HG03025 (cell line): ENCODE data around the gene BRD1.

Experiments used
- ATAC-seq: cut with Tn5 transposase; IDR thresholded peaks from one replicate; pipeline ENCODE4 v1.9.1; 2021; ENCODE audit warnings: mild to moderate bottlenecking, moderate library complexity; ENCODE audit not compliant: unreplicated experiment, low FRiP score

The BRD1 gene

DNA sequence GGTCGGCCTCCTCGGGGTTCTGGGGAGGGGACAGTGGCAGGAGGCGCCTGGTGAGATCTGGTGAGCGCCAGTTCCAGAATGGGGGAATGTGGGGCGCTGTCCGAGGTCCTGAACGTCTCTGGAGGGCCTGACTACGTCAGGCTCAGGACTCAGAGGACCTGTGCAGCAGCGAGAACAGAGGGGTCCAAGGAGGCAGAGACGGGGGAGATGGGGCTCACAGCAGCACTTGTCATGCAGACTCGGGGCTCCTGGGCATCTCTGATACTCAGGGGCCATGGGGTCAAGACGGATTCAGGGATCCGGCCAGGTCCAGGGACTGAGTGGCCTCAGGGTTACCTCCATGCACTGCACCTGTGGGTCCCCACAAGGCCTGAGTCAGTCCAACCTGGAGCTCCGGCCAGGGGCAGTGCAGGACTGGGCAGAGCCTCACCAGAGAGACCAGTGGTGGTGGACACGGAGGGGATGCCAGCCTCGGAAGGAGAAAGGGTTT, 92.2 kb downstream of the BRD1 start:
- no peak for ATAC-seq

DNA sequence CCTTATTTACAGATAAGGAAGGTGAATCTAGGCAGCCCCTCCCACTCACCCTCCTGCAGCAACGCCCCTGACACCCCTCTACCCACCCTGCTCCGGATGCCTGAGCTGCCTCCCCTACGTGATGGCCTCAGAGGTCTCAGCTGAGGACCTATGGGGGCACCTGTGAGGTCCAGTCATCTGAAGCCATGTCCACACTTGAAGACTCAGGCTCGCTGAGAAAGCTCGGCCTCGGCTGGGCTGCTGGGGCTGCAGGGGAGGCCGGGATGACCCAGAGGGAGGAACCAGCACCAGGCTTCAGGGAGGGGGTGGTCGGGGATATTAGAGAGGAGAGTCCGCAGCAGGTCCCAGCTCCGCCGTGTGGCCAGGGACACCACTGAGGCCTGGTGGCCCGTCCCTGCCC, 92.8 kb downstream of the BRD1 start:
- no peak for ATAC-seq

DNA sequence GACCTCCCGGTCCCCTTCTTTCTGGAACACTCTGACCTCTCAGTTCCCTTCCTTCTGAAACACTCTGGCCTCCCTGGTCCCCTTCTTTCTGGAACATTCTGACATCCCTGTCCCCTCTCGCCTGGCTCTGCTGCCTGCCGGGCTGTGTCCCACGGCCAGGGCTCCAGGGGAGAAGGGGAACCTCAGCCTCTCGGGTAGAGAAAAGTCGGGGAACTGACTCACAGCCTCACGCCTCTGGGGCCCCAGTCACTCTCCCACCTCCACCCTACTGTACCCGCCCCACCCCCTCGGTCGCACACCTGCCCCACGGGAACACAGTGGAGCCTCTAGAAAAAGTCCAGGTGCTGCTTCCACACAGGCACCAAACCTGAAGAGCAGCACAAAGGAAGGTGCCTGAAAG, 93.3 kb downstream of the BRD1 start:
- no peak for ATAC-seq

DNA sequence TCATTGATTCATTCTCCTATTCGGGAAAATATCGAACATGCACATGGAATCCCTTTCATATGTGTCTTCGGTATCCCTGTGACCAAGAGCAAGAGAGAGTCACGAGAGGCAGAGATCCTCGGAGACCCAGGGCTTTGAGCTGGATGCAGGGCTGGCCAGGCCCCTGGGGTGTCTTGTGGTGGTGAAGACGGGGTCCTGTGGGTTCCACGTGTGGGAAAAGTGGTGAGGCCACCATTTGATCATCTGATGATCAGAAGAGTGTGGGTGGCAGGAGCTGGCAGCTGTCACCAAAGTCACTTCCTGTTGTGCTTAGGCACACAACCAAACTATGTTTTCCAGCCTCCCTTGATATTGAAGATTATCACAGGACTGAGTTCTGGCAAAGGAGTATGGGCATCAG, 94.0 kb downstream of the BRD1 start:
- no peak for ATAC-seq

DNA sequence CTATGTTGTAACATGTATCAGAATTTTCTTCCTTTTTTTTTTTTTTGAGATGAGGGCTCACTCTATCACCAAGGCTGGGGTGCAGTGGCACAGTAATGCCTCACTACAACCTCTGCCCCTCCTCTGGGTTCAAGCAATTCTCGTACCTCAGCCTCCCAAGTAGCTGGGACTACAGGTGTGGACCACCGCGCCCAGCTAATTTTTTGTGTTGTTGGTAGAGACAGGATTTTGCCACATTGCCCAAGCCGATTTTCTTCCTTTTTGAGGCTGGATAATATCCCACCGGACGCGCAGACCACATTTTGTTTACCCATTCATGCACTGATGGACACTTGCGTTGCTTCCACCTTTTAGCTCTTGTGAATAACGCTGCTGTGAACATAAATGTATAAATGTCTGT, 97.0 kb downstream of the BRD1 start:
- no peak for ATAC-seq

DNA sequence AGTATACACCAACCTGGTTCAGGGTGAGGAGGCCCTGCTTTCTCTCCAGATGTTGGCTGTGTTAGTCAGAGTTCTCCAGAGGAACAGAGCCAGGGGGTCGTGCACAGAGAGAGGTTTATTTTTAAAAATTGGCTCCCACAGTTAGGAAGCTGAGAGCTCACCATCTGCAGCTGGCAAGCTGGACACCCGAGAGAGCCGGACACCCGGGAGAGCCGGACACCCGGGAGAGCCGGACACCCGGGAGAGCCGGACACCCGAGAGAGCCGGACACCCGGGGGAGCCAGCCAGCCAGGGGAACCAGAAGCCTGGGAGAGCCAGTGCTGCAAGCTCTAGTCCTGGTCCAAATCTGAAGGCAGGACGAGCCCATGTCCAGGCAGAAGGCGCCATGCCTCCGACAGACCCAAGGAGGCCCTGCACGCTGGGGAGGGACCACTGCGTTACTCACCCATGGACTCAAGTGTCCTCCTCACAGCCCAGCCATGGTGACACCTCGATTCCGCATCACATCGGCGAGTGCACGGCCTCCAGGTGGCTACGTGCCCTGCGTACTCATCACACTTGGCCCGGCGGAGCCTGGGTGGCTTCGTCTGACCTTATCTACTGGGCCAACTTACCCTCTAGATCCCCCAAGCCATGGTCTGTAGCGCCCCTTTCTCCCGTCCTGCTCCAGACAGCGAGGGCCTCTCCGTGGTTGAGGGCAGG, 99.0 kb downstream of the BRD1 start:
- no peak for ATAC-seq

DNA sequence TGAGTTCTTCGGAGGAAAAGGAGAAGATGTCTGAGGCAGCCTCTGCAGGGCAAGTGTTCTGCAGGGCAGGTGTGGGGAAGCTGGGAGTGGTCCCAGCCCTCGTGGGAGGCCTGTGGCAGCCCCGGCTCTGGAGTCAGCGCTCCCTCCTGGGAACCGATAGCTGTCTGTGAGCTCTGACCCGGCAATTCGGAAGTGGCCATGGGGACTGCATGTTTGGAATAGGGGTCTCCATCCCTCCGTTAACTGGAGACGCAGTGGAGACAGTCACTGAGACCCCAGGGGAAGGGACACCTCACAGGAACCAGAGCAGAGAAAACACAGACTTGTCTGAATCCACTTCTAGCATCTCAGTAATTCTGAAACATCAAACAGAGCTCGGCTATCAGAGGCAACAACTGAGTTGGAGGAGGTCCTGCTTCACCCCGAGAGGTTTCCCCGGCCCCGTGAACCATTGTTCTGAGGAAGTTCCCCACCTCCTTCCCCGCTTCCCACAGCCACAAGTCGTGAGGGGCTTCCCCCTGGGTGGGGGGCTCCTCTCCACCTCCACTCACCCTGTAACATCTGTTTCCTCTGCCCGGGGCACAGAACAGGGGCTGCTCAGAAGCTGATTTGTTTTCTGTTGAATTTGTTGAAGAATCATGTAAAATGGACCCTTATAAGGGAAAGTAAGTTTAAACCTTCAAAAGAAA, 99.6 kb downstream of the BRD1 start:
- ATAC-seq: no peak

DNA sequence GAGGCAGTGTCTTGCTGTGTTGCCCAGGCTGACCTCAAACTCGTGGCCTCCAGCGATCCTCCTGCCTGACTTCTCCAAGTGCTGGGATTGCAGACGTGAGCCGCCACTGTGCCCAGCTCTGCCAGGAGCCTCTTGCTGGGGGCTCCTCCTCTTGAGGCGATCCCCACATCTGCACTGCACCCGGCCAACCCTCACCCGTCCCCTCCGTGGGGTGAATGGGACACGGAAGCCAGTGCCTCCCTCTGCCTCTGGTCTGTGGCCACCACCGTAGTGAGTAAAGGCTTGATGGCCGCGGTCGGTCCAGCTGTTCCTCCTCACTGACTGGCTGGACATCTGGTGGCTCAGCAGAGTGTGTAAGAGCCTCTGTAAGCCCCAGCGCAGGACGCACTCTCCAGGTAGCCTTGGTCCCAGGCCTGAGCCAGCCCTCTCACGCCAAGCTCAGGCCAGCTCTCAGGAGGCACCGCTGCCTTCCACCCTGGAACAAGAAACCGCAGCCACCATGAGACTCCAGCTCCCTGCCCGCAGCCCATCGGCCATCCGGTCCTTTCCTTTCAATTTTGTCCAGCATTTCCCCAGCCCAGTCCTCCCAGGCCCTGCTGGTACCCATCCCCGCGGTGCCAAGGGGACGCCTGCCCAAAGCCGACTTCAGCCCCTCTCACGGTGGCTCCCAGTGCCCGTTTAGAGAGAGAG, 100.3 kb downstream of the BRD1 start:
- no peak for ATAC-seq

DNA sequence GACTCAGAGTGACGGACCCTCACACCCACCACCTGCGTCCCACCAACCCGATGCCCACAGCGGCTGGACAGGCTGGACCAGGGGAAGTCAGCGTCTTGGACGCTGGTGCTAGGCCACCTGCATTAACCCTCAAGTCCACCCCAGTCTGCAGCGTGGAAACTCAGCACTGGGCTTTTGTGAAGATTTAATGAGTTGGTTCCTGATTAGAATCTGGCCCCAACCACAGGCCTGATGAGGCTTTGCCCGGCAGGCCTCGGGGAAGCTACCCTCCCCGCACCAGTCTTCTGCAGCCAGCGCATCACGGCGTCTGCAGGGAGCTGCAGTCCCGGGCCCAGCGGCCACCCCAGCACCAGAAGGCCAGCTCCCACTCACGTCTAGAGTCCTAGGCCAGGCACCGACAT, 101.0 kb downstream of the BRD1 start:
- ATAC-seq: no peak

DNA sequence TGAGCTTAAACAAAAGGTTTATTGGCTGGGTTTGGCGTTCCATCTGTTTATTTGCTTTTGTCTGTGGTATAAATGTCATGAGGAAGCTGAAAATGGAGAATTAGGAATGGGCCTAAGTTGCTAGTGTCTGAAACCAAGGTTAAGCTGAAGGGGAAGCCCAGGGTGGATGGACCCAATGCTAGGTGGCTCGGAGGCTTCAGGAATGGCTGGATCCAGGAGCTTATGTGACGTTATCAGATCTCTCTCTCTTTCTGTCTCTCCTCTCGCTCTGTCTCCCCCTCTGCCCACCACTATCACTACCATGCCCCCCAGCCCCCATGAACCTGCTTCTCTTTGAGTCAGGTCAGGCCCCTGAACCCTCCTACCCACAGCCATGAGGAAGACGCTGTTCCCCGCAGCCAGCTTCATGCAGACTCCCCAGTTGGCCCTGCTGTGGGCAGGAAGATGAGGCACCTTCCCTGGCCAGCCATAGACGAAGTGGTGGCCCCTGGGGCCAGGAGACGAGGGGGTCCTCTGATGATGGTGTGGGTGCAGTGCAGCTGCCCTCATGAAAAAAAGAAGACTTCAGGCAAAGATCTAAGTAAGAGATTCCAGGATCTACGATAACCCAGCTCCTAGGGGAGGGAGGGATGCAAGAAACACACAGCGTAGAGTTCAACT, 101.5 kb downstream of the BRD1 start:
- no peak for ATAC-seq

DNA sequence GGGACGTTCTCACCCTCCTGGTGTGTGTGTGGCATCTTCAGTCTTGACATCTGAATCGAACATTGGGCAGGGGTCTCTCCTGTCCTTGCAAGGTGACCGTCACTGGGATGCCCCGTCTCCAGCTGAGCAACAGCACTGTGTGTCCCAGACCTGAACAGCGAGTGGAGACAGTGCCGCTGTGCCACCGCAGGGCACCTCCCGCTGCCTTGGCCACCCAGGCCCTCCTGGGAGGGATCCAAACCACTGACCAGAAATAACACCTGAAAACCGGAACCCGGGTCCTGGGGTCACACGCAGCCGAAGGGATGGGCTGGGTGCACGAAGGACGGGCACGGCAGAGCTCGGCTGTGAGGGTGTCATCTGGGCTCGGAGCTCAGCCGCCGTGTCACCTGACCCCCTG, 102.2 kb downstream of the BRD1 start:
- ATAC-seq: no peak

DNA sequence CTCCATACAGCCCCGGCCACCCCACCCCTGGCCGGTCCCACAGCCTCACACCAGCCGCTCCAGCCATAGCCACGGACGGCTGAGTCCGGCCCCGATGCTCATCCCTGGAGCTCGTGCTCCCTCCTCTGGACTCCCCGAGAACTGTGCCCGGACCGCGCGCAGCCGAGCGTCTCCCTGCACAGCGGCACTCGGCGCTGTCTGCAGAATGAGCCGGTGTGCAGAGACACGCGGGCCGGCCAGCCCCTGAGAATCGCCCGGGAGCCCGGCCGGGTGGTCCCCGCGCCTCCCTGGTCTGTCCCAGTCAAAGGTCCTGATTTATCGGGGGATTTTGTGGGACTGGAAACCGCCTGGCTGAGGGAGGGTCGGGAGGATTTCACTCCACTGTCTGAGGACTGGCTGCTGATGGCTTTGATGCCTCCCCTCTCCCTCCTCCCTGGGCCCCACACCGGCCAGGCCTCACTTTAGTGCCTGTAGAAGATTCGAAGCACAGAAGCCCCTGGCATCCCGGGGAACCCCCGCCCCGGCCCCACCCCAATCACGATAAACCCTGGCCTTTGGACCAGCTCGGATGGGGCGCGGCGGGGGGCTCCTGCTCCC, 102.7 kb downstream of the BRD1 start:
- no peak for ATAC-seq

DNA sequence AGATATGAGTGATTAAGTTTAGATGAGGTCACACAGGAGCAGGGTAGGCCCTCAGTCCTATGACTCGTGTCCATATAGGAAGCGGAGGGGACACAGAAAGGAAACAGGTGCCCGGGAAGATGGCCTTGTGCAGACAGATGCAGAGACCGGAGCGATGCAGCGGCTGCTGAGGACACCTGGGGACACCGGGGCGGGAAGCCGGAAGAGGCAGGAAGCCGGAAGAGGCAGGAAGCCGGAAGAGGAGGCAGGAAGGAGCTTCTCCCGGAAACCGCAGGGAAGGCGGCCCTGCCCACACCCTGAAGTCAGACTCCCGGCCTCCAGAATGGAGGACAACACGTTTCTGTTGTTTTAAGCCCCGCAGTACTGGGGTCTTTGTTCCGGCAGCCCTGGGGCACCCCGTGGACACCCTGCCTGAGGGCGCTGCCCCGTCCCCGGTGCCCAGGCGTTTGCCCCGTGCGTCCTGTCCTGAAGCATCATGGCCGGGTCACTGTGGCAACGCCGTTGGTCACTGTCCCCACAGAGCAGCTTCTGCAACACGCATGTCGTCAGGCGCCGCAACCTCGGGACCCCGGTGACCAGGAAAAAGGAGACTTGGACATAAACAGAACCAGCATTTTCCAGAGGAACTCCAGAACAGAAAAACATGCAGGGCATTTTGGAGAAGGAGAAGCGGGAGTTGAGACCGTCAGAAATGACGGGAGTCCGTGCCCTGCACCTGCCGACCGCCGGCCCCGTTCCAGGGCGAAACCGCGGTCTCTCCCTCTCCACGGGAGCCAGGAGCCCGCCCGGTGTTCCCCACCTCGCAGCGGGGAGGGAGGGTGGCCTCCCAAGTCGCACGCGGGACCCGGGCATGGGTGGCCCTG, 103.4 kb downstream of the BRD1 start:
- ATAC-seq: no peak

DNA sequence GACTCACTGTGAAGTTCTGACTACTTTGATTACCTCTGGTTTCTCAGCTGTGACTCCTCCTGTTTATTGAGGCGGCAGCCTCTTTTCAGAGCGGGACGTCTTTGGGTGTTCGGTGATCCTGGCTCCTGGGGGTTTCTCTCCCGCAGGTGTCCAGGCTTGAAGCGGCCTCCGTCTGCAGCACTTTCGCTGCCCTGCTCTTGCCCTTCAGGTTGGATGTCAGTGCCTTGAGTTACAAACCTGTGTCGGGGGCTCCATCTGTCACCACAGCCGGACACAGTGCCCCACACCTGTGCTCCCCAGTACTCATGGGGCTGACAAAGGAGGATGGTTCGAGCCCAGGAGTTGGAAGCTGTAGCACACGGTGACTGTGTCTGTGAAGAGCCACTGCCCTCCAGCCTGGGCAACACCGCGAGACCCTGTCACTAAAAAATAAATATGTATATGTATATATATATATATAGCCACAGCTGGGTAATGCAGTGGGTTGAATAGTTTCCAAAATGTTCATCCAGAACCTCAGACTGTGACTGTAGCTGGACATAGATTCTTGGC, 104.1 kb downstream of the BRD1 start:
- ATAC-seq: no peak
